ENCODE results near the gene RAD51B.

DNA sequence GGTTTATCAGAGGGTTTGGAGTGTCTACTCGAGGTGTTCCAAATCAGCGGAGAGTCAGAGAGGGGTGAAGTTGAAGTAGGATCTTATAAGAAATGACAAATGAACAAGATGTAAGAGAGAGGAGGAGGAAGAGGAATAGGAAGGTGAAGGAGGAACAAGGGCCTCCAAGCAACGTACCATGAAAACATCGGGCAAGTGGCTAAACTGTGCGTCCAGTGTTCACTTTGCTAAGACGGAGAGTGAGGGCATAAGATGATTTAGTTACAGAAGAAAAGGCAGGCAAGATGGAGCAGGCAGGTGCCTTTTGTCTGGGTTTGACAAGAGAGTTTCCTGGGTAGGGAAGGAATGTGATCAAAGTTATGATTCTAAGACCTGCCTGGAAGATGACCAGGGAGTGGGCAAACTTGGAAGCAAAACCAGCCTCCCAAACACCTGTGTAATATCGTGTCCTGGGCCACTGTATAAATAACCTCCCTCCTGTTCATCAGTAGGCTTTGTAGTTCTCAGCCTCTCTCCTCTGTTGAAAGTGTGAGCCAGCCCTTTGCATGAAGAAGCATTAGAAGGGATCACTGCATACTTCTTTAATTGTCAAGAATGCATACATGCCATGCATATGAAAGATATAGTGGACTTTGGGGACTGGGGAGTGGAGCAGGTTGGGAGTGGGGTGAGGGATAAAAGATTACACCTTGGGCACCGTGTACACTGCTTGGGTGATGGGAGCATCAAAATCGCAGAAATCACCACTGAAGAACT is 861.9 kb downstream of the RAD51B start:
- TF ChIP-seq EZH2 (IDR thresholded peaks at IDR 0.05): no peak
- TF ChIP-seq POLR2AphosphoS5 (IDR thresholded peaks at IDR 0.05; ENCODE audit: borderline replicate concordance, low read depth, low read length): no peak
- no peak for TF ChIP-seq FOXP2 (optimal IDR thresholded peaks at IDR 0.05; ENCODE audit: control extremely low read depth, extremely low read length, insufficient read depth)
